Hematopoietic multipotent progenitor cell treated with erythropoietin and hydrocortisone succinate and interleukin-3 and kit ligand, for 17 days (in vitro differentiated cells): ENCODE measurements around the gene ARHGAP44.
"Not testable (repeated sequence)": the region's sequence is repeated elsewhere in the genome, so short reads cannot be mapped to it uniquely, and the experiment has no call there.

Experiments
- DNase-seq: peaks from one replicate; pipeline ENCODE4 v3.0.0-alpha.2; 2015; ENCODE audit warnings: low spot score

Gene ARHGAP44

GRCh38 chr17:12821376-12821940 lies 32.2 kb downstream of the ARHGAP44 start:
- no peak for DNase-seq

DNA sequence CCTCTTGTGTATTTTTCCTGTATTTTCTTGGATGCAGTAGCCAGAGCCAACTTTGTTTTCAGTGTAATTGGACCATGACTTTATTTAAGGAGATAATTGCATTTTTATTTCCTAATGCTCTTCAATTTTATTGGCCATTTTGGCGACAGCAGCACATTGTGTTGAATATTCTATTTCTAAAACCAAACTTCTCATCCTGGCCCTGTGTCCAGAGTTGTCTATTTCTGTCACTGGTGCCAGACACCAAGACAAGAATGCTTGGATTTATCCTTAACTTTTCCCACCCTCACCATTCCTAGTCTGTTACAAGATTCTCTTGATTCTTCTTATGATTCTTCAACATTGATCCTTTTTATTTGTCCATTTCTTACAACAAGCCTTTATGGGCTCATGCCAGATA lies 37.1 kb downstream of the ARHGAP44 start:
- no peak for DNase-seq

DNA sequence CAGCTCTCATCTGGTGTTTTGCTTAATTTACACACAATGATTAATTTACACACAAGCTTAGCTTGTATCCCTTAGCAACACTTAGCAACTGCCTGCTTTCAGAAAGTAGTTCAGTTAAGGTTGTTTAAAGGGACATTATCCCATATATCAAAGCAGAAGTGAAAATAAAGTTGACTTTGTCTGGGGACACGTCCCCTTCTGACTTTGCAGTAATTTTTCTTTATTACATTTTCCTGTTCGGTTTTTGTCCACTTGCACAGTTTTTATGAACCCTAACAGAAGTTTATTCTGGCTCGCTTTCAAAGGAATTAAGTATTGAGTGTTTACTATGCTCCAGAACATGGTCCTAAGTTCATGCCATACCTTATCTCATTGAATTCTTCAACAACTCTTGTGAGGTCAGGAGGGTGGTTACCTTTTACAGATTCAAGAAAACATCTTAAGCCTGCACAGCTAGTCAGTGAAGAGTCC lies 41.5 kb downstream of the ARHGAP44 start:
- no peak for DNase-seq

GRCh38 chr17:12831839-12832238 lies 42.5 kb downstream of the ARHGAP44 start:
- no peak for DNase-seq

DNA sequence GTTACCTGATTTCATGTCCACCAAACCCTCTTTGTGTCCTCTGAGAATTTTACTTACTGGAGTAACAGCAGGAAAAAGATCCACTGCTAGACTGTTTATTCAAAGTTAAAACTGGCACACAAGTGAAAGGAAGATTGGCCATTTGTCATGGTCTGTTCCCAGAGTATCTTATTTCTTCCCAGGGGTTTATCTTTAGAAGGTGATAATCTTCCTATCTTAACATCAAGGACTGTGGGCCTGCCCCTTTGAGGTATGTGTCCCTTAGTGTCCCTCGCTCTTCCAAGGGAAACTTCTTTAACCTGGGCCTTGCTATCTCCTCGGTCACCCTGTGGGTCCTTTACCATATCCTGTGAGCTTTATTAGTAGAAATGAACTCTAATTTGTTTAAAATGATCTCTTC lies 49.7 kb downstream of the ARHGAP44 start:
- DNase-seq: no peak

GRCh38 chr17:12842936-12843335 lies 53.6 kb downstream of the ARHGAP44 start:
- DNase-seq: no peak

DNA sequence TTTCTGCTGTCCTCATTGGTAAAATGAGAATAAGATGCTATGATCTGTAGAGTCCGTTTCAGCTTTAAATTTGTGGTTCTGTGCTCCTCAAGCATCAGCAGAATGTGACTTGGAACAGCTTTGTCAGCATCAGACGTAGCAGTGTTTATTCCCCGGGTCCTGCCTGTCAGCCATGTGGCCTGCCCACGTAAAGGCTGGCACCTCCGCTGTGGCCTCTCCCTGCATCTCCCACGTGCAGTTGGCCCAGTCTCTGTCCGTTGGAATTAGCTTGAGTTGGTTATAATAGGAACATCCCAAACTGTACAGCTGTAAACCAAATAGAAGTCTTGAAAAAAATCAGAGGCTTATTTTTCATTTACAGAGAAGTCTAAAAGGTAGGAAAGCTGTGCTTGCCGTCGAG lies 61.7 kb downstream of the ARHGAP44 start:
- no peak for DNase-seq

GRCh38 chr17:12851901-12852435 lies 62.7 kb downstream of the ARHGAP44 start:
- DNase-seq: no peak

- no peak for DNase-seq
Observed at GRCh38 chr17:12853921-12854320, 64.6 kb downstream of the ARHGAP44 start.

DNA sequence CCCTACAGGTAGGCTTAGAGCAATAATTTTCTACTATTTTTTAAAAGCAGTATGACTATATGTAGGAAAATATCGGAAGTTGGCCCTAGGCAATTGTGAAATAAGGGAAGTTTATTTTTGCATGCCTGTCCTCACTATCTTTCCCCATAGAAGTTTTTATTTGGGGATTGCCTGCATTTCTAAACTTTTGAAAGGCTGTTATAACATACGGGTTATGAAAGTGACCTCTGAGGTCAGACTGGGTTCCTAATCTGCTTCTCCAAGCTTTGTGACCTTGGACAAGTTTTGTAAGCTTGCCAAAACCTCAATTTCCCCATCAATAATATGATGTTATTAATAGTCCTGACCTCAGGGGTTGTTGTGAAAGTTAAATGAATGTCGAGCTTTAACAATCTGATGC lies 67.1 kb downstream of the ARHGAP44 start:
- DNase-seq: no peak

- DNase-seq: no peak
Observed at GRCh38 chr17:12857592-12857991, 68.3 kb downstream of the ARHGAP44 start.

DNA sequence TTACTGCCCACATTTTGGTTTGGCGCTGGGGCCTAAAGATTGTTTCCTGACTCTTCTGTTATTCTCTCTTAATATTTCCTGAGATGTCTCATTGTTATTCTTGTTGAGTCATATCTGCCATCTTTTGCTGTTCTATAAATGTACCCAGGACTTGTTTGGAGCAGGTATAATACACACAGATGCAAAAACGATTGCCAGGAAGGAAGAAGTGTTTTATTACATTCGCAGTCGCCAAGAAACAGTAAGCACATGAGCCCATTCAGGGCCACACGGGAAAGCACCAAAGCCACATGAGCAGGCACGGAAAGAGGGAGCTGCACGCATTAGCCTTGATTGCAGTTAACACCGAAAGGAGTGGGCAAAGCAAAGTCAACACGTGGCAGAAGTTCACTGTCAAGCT lies 70.2 kb downstream of the ARHGAP44 start:
- DNase-seq: no peak

DNA sequence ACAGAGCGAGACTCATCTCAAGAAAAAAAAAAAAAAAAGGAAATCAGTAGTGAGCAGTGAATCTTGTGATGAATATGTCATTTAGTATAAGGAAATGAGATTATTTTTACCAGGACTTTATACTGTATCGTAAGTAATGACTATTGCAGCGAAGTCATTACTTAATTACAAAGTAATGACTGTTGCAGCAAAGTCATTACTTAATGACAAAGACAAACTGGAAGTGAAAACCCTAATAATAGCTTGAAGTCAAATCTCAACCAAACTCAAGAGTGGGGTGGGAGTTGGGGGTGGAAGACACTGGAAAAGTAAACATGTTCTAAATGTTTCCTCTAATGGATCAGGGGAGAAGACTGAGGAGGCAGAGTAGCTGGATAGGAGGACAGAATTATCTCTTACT lies 76.5 kb downstream of the ARHGAP44 start:
- no peak for DNase-seq

- DNase-seq: no peak
Observed at GRCh38 chr17:12866244-12866643, 76.9 kb downstream of the ARHGAP44 start.

- no peak for DNase-seq
Observed at GRCh38 chr17:12867726-12868125, 78.4 kb downstream of the ARHGAP44 start.

GRCh38 chr17:12873415-12874125 lies 84.3 kb downstream of the ARHGAP44 start:
- DNase-seq: not testable (repeated sequence)

DNA sequence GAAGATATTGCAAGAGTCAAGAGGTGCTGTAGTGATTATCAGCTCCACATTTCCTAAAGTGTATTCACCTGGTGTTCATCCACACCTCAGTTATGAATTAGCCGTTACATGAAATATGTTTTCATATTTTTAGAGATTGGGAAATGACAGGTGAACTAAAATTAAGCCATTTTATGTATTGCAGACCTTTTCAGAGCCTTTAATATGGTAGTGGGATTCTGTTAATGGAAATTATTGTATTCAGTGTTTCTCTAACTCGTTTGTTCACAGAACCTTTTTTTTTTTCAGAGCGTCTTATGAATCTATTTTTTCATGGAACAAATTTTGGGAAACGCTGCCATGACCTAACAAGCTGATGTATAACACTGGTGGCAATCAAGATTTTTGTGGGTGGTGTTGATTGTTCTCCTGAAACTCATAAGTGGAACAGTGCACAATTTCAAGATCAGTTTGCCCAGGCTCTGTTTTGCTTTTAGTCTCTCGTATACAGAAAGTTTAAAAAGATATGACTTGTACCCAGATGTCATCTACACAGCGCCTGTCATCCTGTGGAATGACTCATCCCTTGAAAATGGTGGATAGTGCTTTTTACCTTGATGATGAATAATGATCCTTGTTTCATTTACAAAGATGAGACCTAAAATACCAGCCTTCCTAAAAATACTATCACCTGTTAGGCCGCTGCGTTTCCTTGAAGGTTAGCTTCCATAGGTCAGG lies 88.8 kb downstream of the ARHGAP44 start:
- DNase-seq: no peak

DNA sequence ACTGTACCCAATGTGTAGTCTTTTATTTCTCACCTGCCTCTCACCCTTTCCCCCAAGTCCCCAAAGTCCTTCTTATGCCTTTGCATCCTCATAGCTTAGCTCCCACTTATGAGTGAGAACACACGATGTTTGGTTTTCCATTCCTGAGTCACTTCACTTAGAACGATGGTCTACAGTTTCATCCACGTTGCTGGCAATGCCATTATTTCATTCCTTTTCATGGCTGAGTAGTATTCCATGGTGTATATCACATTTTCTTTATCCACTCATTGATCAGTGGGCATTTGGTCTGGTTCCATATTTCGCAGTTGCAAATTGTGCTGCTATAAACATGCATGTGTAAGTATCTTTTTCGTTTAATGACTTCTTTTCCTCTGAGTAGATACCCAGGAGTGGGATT lies 89.8 kb downstream of the ARHGAP44 start:
- not testable (repeated sequence) for DNase-seq

DNA sequence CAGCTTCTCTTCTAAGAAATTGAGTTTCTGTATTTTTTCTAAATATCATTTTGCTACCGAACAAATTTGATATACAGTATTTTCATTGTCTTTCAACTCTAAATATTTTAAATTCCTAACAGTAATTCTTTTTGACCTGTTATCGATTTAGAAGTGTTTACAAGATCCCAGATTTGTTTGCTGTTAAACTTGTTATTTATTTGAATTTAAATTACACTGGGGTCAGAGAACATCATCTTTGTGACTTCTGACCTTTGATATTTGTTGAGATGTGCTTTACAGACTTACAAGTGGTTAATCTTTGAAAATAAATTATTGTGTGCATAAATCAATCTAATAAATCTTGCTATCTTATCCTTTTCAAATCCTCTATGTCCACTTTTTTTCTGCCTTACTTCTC lies 94.2 kb downstream of the ARHGAP44 start:
- DNase-seq: no peak

DNA sequence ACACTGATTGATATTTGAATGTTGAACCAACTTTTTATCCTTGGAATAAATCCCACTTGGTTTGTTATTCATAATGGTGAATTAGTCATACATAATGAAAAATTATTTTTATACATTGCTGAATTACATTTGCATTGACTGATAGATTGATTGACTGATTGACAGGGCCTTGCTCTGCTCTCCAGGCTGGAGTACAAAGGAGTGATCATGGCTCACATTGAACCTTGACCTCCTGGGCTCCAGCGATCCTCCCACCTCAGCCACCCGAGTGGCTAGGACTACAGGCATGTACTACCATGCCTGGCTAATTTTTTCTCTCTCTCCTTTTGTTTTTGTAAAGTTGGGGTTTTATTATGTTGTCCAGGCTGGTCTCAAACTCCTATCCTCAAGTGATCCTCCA lies 97.8 kb downstream of the ARHGAP44 start:
- no peak for DNase-seq

DNA sequence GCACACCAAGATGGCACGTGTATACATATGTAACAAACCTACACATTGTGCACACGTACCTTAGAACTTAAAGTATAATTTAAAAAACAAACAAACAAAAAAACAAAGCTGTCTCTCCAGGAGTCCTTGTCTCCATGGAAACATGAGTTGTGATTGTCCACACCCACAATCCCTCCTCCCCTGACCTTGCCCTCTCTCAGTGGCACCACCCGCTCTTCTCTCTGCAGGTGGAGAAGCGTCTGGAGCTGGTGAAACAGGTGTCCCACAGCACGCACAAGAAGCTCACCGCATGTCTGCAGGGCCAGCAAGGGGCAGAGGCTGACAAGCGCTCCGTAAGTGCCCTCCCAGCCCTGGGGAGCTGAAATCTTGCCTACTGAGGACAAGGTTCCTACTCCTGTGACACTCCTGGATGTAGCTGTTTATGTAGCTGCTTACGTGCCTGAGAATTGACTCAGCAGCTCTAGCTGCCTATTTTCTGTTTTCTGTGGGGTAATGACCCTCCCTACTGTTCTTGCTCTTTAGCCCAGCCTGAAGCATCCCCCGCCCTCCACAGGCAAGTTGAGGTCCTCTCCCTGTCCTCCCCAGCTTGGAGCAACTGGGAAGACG lies 107.0 kb downstream of the ARHGAP44 start:
- DNase-seq: no peak

- no peak for DNase-seq
Observed at GRCh38 chr17:12898110-12898509, 108.8 kb downstream of the ARHGAP44 start.

DNA sequence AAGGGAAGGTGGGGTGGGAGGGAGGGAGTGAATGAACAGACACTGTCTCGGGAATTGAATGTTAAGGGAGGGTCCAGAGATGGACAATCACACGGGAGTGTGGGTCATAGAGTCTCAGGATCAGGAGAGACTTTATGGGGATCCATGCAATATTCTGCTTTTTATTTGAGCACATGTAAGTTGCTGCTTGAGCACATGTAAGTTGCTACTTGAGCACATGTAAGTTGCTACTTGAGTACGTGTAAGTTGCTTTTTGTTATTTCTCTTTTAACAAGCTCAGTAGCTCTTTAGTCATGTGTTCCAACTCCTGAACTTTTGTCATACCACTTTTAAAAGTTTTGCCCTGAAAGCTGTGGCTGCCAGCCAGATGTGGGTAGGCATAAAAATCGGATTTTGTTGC lies 110.3 kb downstream of the ARHGAP44 start:
- DNase-seq: no peak
